Neural progenitor cell (in vitro differentiated cells): ENCODE data around the gene WDFY2. TPM values are rescaled to one million over a fixed set of nuclear protein-coding genes. Genes with fewer than 3 reads are reported as not detected.

Source experiments
- DNase-seq: peaks from one replicate; pipeline ENCODE4 v3.0.0-alpha.2; 2016; ENCODE audit warnings: low spot score
- H2AFZ ChIP-seq: fragments of 200-600 bp; sonication (generic); replicated peaks from 2 replicates; pipeline ENCODE4 v1.6.1; 2016; ENCODE audit warnings: antibody characterized with exemption
- H3F3A ChIP-seq: fragments of 200-600 bp; sonication (generic); 2 replicates; pipeline ENCODE4 v1.6.1; 2016; ENCODE audit warnings: antibody characterized with exemption, low read depth
- H3K27ac ChIP-seq: fragments of 200-600 bp; sonication (generic); 2 replicates; pipeline ENCODE4 v1.5.1; 2016; ENCODE audit warnings: mild to moderate bottlenecking
- H3K27me3 ChIP-seq: fragments of 200-600 bp; sonication (generic); 2 replicates; pipeline ENCODE4 v1.6.1; 2016; ENCODE audit warnings: mild to moderate bottlenecking, moderate library complexity
- H3K36me3 ChIP-seq: fragments of 200-600 bp; sonication (generic); 2 replicates; pipeline ENCODE4 v1.5.1; 2016
- H3K4me1 ChIP-seq: fragments of 200-600 bp; sonication (generic); 2 replicates; pipeline ENCODE4 v1.6.1; 2016; ENCODE audit warnings: mixed run types
- H3K4me2 ChIP-seq: fragments of 200-600 bp; sonication (generic); 2 replicates; pipeline ENCODE4 v1.6.1; 2016
- H3K4me3 ChIP-seq: fragments of 200-600 bp; sonication (generic); 2 replicates; pipeline ENCODE4 v1.5.1; 2016
- H3K79me2 ChIP-seq: fragments of 200-600 bp; sonication (generic); 2 replicates; pipeline ENCODE4 v1.6.1; 2016; ENCODE audit warnings: low read depth
- H3K9ac ChIP-seq: fragments of 200-600 bp; sonication (generic); 2 replicates; pipeline ENCODE4 v1.6.1; 2016
- H3K9me3 ChIP-seq: fragments of 200-600 bp; sonication (generic); 2 replicates; pipeline ENCODE4 v1.5.1; 2016; ENCODE audit warnings: low read depth
- H4K20me1 ChIP-seq: fragments of 200-600 bp; sonication (generic); 2 replicates; pipeline ENCODE4 v1.6.1; 2016; ENCODE audit warnings: low read depth
- H3K27ac Mint-ChIP-seq: 3 replicates; pipeline ENCODE4 v1.8.0; 2021; ENCODE audit warnings: mixed read lengths
- H3K27me3 Mint-ChIP-seq: 2 replicates; pipeline ENCODE4 v1.8.0; 2022; ENCODE audit warnings: low read depth, mild to moderate bottlenecking, inconsistent platforms, moderate library complexity, mixed read lengths; ENCODE audit not compliant: insufficient read depth
- H3K36me3 Mint-ChIP-seq: 3 replicates; pipeline ENCODE4 v1.8.0; 2021; ENCODE audit warnings: mixed read lengths
- H3K4me1 Mint-ChIP-seq: 3 replicates; pipeline ENCODE4 v1.8.0; 2021; ENCODE audit warnings: mixed read lengths
- H3K4me3 Mint-ChIP-seq: 3 replicates; pipeline ENCODE4 v1.8.0; 2021; ENCODE audit warnings: mild to moderate bottlenecking, moderate library complexity, mixed read lengths
- H3K9me3 Mint-ChIP-seq: 3 replicates; pipeline ENCODE4 v1.8.0; 2020; ENCODE audit warnings: mixed read lengths
- EZH2 ChIP-seq: fragments of 200-600 bp; sonication (generic); IDR thresholded peaks from 2 replicates; pipeline ENCODE4 v1.6.1; 2017; ENCODE audit warnings: antibody characterized with exemption, mild to moderate bottlenecking, moderate library complexity
- EZH2phosphoT487 ChIP-seq: fragments of 200-600 bp; sonication (generic); IDR thresholded peaks from 2 replicates; pipeline ENCODE4 v1.6.1; 2017; ENCODE audit warnings: antibody characterized with exemption
- total RNA-seq: library from RNA; depleted of rRNA; stranded (reverse); fragments of >200 nt; gene quantifications from 2 replicates; pipeline ENCODE4 v1.2.3, GENCODE V29; 2015; ENCODE audit warnings: low replicate concordance
- TF ChIP-seq, protein P1 (sequence below): fragments of 200-600 bp; sonication (generic); IDR thresholded peaks from 2 replicates; pipeline ENCODE4 v1.5.1; 2017; ENCODE audit warnings: antibody characterized with exemption, mild to moderate bottlenecking

Gene WDFY2
- total RNA-seq, 1 donor from 2014 or later: 18.3 TPM

DNA sequence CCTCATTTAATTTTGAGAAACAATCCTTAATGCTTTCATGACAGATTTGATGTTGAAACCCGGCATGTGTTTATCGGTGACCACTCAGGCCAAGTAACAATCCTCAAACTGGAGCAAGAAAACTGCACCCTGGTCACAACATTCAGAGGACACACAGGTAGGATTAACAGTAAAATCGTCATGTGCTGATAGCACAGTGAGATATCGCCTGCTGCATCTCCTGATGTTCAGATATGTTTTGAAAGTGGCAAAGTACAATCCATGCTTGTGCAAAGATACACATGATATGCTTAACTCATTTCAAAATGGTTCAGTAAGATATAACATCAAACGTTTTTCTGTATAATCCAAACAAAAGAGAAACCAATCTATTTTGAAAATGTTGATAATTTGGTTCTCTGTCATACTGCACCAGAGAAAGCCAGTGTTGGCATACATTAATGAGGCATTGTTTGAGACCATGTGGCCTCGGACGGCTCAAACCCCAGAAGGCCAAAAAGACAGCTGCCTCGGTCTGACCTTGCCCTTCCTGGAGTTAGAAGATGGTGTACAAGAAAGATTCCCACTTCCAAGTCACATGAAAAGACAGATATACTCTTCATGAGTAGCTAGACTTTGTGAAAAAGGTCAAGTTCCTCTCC is 143.5 kb downstream of the WDFY2 start:
- H3K36me3 ChIP-seq: no peaks in the 10 kb centered on the region
- no peaks in the 10 kb centered on the region for H3K9me3 ChIP-seq
- H3K4me3 ChIP-seq: no peak overlapping the region
- DNase-seq: no peak
- Mint-ChIP-seq H3K36me3 (peaks cover 18% of the 10 kb centered on the region), H3K27ac (no peak overlapping the region), H3K4me3 (no peak overlapping the region), H3K9me3 (no peaks in the 10 kb centered on the region), H3K4me1 (peaks cover 8% of the 10 kb centered on the region), H3K27me3 (no peaks in the 10 kb centered on the region)
- no peaks in the 10 kb centered on the region for H3F3A ChIP-seq
- H3K9ac ChIP-seq: no peak overlapping the region
- H3K4me2 ChIP-seq: no peak overlapping the region
- H3K4me1 ChIP-seq: no peaks in the 10 kb centered on the region
- H4K20me1 ChIP-seq: no peaks in the 10 kb centered on the region
- TF ChIP-seq, protein P1, sequence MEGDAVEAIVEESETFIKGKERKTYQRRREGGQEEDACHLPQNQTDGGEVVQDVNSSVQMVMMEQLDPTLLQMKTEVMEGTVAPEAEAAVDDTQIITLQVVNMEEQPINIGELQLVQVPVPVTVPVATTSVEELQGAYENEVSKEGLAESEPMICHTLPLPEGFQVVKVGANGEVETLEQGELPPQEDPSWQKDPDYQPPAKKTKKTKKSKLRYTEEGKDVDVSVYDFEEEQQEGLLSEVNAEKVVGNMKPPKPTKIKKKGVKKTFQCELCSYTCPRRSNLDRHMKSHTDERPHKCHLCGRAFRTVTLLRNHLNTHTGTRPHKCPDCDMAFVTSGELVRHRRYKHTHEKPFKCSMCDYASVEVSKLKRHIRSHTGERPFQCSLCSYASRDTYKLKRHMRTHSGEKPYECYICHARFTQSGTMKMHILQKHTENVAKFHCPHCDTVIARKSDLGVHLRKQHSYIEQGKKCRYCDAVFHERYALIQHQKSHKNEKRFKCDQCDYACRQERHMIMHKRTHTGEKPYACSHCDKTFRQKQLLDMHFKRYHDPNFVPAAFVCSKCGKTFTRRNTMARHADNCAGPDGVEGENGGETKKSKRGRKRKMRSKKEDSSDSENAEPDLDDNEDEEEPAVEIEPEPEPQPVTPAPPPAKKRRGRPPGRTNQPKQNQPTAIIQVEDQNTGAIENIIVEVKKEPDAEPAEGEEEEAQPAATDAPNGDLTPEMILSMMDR: no peak
- TF ChIP-seq EZH2 (no peak), EZH2phosphoT487 (no peak)
- H3K27ac ChIP-seq: no peak overlapping the region
- no peaks in the 10 kb centered on the region for H3K79me2 ChIP-seq
- H2AFZ ChIP-seq: no peak overlapping the region
- H3K27me3 ChIP-seq: no peaks in the 10 kb centered on the region

DNA sequence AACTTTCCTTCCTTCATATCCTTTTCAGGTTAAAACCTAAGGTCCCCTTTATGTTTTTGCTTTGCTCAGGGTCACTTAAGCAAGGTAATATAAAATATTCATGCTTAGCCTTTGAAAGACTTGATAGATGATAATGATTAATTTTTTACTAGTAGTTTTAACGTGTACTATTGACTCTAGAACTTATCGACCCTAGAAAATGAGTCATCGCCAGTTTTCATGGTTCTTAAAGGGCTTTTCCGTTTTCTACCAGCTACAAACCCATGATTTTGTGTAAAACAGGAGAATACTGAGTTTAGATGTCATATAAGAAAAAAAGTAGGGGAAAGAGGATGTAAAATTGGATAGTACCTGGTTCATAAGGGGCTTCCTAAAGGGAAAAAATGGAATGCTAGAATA is 144.0 kb downstream of the WDFY2 start:
- Histone ChIP-seq H3F3A (no peaks in the 10 kb centered on the region), H3K27ac (no peak overlapping the region), H3K9me3 (no peaks in the 10 kb centered on the region), H3K4me1 (no peaks in the 10 kb centered on the region), H2AFZ (no peak overlapping the region), H3K27me3 (no peaks in the 10 kb centered on the region), H3K9ac (no peak overlapping the region), H3K36me3 (no peaks in the 10 kb centered on the region), H3K4me3 (no peak overlapping the region), H3K79me2 (no peaks in the 10 kb centered on the region), H3K4me2 (no peak overlapping the region), H4K20me1 (no peaks in the 10 kb centered on the region)
- DNase-seq: no peak
- Mint-ChIP-seq H3K9me3 (no peaks in the 10 kb centered on the region), H3K27ac (no peak overlapping the region), H3K4me1 (peaks cover 8% of the 10 kb centered on the region), H3K36me3 (peaks cover 18% of the 10 kb centered on the region), H3K27me3 (no peaks in the 10 kb centered on the region), H3K4me3 (no peak overlapping the region)
- TF ChIP-seq, protein P1: no peak
- TF ChIP-seq EZH2phosphoT487 (no peak), EZH2 (no peak)

DNA sequence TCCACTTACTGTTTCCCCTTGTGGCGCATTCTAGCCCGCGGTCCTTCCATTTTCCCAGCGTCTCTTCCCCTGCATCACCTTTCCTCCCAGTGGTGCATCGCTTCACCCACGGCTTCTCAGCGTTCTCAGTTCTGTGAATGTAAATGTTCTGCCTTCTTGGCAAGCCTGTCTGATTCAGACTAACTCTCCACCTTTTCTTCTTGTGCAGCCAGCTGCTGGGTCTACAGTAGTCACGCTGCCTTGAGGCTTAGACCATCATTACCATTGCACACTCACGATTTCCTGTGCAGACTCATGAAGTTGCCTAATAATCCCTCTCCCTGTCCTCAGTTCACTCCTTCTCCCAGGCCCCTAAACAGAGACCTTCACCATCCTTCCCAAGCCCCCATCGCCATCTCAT is 144.7 kb downstream of the WDFY2 start:
- TF ChIP-seq, protein P1: no peak
- TF ChIP-seq EZH2 (no peak), EZH2phosphoT487 (no peak)
- H3K27me3 Mint-ChIP-seq: no peaks in the 10 kb centered on the region
- Histone ChIP-seq H3K36me3 (no peaks in the 10 kb centered on the region), H3K4me3 (no peak overlapping the region), H3K4me1 (no peaks in the 10 kb centered on the region), H2AFZ (no peak overlapping the region), H3F3A (no peaks in the 10 kb centered on the region), H3K79me2 (no peaks in the 10 kb centered on the region), H3K4me2 (no peak overlapping the region), H4K20me1 (no peaks in the 10 kb centered on the region), H3K9me3 (no peaks in the 10 kb centered on the region), H3K27me3 (no peaks in the 10 kb centered on the region), H3K27ac (no peak overlapping the region), H3K9ac (no peak overlapping the region)
- no peak for DNase-seq
- no peaks in the 10 kb centered on the region for H3K9me3 Mint-ChIP-seq
- H3K4me1 Mint-ChIP-seq: peaks cover 14% of the 10 kb centered on the region
- peaks cover 25% of the 10 kb centered on the region for H3K36me3 Mint-ChIP-seq
- H3K27ac Mint-ChIP-seq: no peak overlapping the region
- no peak overlapping the region for H3K4me3 Mint-ChIP-seq
